ENCODE measurements around the gene GOLIM4.

GOLIM4 gene

GRCh38 chr3:167996514-167996913 lies 99.2 kb downstream of the GOLIM4 start:
- no peak for DNase-seq (ENCODE audit: low read depth in 3 of 3)

GRCh38 chr3:167992381-167992780 lies 103.3 kb downstream of the GOLIM4 start:
- no peak for DNase-seq (ENCODE audit: low read depth in 3 of 3)

- DNase-seq (ENCODE audit: low read depth in 3 of 3) = no peak
These were observed 104.5 kb downstream of the GOLIM4 start for GRCh38 chr3:167991213-167991612.

GRCh38 chr3:167989999-167990398 lies 105.7 kb downstream of the GOLIM4 start:
- DNase-seq (ENCODE audit: low read depth in 3 of 3) = no peak

- DNase-seq (ENCODE audit: low read depth in 3 of 3) = no peak
These were observed 106.7 kb downstream of the GOLIM4 start for GRCh38 chr3:167989066-167989465.

GRCh38 chr3:167983583-167983982 lies 112.1 kb downstream of the GOLIM4 start:
- no peak for DNase-seq (ENCODE audit: low read depth in 3 of 3)

GRCh38 chr3:167978486-167978885 lies 117.2 kb downstream of the GOLIM4 start:
- DNase-seq (ENCODE audit: low read depth in 3 of 3) = no peak

- DNase-seq (ENCODE audit: low read depth in 3 of 3) = no peak
These were observed 117.7 kb downstream of the GOLIM4 start for GRCh38 chr3:167978071-167978470.

- DNase-seq (ENCODE audit: low read depth in 3 of 3) = no peak
These were observed 119.0 kb downstream of the GOLIM4 start for GRCh38 chr3:167976516-167977361.

GRCh38 chr3:167973901-167974300 lies 121.8 kb downstream of the GOLIM4 start:
- DNase-seq (ENCODE audit: low read depth in 3 of 3) = no peak

- DNase-seq (ENCODE audit: low read depth in 3 of 3) = no peak
These were observed 122.7 kb downstream of the GOLIM4 start for GRCh38 chr3:167973046-167973445.

GRCh38 chr3:167972502-167972901 lies 123.2 kb downstream of the GOLIM4 start:
- no peak for DNase-seq (ENCODE audit: low read depth in 3 of 3)

- no peak for DNase-seq (ENCODE audit: low read depth in 3 of 3)
These were observed 126.2 kb downstream of the GOLIM4 start for GRCh38 chr3:167969548-167969947.

- no peak for DNase-seq (ENCODE audit: low read depth in 3 of 3)
These were observed 128.3 kb downstream of the GOLIM4 start for GRCh38 chr3:167967257-167968036.

Measured in stimulated activated CD4-positive, alpha-beta T cell treated with anti-CD3 and anti-CD28 coated beads, TNF-alpha, amount 100 ng/mL, for 48 hours (primary cell).